SK-N-SH (cell line): ENCODE data around the gene ADGRF5. TPM values are rescaled to one million over a fixed set of nuclear protein-coding genes. Genes with fewer than 3 reads are reported as not detected.

Source experiments
- CTCF ChIA-PET: fragments of 300-600, 350-600 bp; formaldehyde crosslinking; extraction: SDS; loops from one replicate; lab custom pipeline; 2021; lab: Yijun Ruan, JAX
- POLR2A ChIA-PET: fragments of 350-600 bp; sonication (Branson Sonifier 250); formaldehyde crosslinking; extraction: SDS; loops from one replicate; lab custom pipeline; 2020; ENCODE audit warnings: antibody characterized with exemption, inconsistent platforms; lab: Yijun Ruan, JAX
- DNase-seq: peaks from one replicate; pipeline ENCODE4 v3.0.0; 2012
- H2AFZ ChIP-seq: fragments of 200-600 bp; sonication (generic); 2 replicates; pipeline ENCODE4 v1.8.1; 2016; ENCODE audit warnings: antibody characterized with exemption, mild to moderate bottlenecking, low read depth
- H3F3A ChIP-seq: fragments of 200-600 bp; sonication (generic); replicated peaks from 2 replicates; pipeline ENCODE3; 2016; ENCODE audit warnings: antibody characterized with exemption, mild to moderate bottlenecking; ENCODE audit not compliant: insufficient read depth
- H3K27ac ChIP-seq, 2 experiments: fragments of 200-500 bp in 1 of 2; fragments of 200-600 bp in 1 of 2; sonication (Bioruptor generic) in 1 of 2; sonication (generic), shearing (Covaris generic) in 1 of 2; 2 replicates each; pipeline versions ENCODE4 v1.5.1 to v1.6.1; 2014 to 2016; ENCODE audit warnings: low read depth in 2 of 2, inconsistent platforms in 1 of 2, low read length in 1 of 2, mild to moderate bottlenecking in 1 of 2, mixed read lengths in 1 of 2
- H3K27me3 ChIP-seq: fragments of 200-600 bp; sonication (generic), shearing (Covaris generic); 2 replicates; pipeline ENCODE4 v1.6.1; 2016; ENCODE audit warnings: mixed run types; ENCODE audit not compliant: insufficient read depth
- H3K36me3 ChIP-seq, 2 experiments: fragments of 200-500 bp in 1 of 2; fragments of 200-600 bp in 1 of 2; sonication (Bioruptor generic) in 1 of 2; sonication (generic) in 1 of 2; replicated peaks in 1 of 2; 2 replicates each; pipeline versions ENCODE3 to v1.5.1; 2014 to 2016; ENCODE audit warnings: low read length in 1 of 2, mild to moderate bottlenecking in 1 of 2; ENCODE audit not compliant: insufficient read depth in 2 of 2, control insufficient read depth in 1 of 2
- H3K4me1 ChIP-seq, 2 experiments: fragments of 200-500 bp in 1 of 2; fragments of 200-600 bp in 1 of 2; sonication (Bioruptor generic) in 1 of 2; sonication (generic), shearing (Covaris generic) in 1 of 2; 2 replicates each; pipeline versions ENCODE4 v1.5.1 to v1.6.1; 2014 to 2016; ENCODE audit warnings: low read depth in 1 of 2, low read length in 1 of 2, mixed run types in 1 of 2; ENCODE audit not compliant: insufficient read depth in 2 of 2, control insufficient read depth in 1 of 2
- H3K4me2 ChIP-seq: fragments of 200-600 bp; sonication (generic), shearing (Covaris generic); 2 replicates; pipeline ENCODE4 v1.6.1; 2017; ENCODE audit warnings: mixed run types
- H3K4me3 ChIP-seq, 2 experiments: fragments of 200-500 bp in 1 of 2; fragments of 200-600 bp in 1 of 2; sonication (Bioruptor generic) in 1 of 2; sonication (generic), shearing (Covaris generic) in 1 of 2; 2 replicates each; pipeline versions ENCODE4 v1.5.1 to v1.8.1; 2014 to 2016; ENCODE audit warnings: low read depth in 2 of 2, inconsistent platforms in 1 of 2, low read length in 1 of 2, mild to moderate bottlenecking in 1 of 2, mixed read lengths in 1 of 2, moderate library complexity in 1 of 2
- H3K79me2 ChIP-seq: fragments of 200-600 bp; sonication (generic); 2 replicates; pipeline ENCODE4 v1.8.1; 2017; ENCODE audit warnings: mild to moderate bottlenecking; ENCODE audit not compliant: insufficient read depth
- H3K9ac ChIP-seq: fragments of 200-600 bp; sonication (generic); 2 replicates; pipeline ENCODE4 v1.6.1; 2017; ENCODE audit warnings: mixed run types
- H3K9me2 ChIP-seq: fragments of 200-600 bp; sonication (generic); 2 replicates; pipeline ENCODE4 v1.6.1; 2017; ENCODE audit warnings: mixed run types
- H3K9me3 ChIP-seq: fragments of 200-600 bp; sonication (generic); 2 replicates; pipeline ENCODE4 v1.6.1; 2017; ENCODE audit warnings: mixed run types, mild to moderate bottlenecking, moderate library complexity
- H4K20me1 ChIP-seq: fragments of 200-600 bp; sonication (generic); 2 replicates; pipeline ENCODE4 v1.6.1; 2017; ENCODE audit warnings: mild to moderate bottlenecking, mixed run types; ENCODE audit not compliant: insufficient read depth
- CHD2 ChIP-seq: fragments of 150-350 bp; IDR thresholded peaks from 2 replicates; pipeline ENCODE4 v1.6.1; 2018; ENCODE audit warnings: low read length; ENCODE audit not compliant: partially characterized antibody
- CTCF ChIP-seq: fragments of 200-600 bp; sonication (generic); IDR thresholded peaks from 2 replicates; pipeline ENCODE4 v1.6.1; 2017; ENCODE audit warnings: antibody characterized with exemption, mild to moderate bottlenecking, moderate library complexity
- FOXJ3 ChIP-seq: sonication (generic); formaldehyde crosslinking; IDR thresholded peaks from 2 replicates; pipeline ENCODE4 v1.5.1; 2020; ENCODE audit warnings: mild to moderate bottlenecking, missing genetic modification reagents
- GABPA ChIP-seq: IDR thresholded peaks from 2 replicates; pipeline ENCODE4 v1.4.0; 2012; ENCODE audit warnings: low read depth, mild to moderate bottlenecking
- MAX ChIP-seq: IDR thresholded peaks from 2 replicates; pipeline ENCODE4 v1.4.0; 2012; ENCODE audit warnings: low read depth
- MXI1 ChIP-seq: IDR thresholded peaks from 2 replicates; pipeline ENCODE4 v1.6.1; 2012; ENCODE audit warnings: mild to moderate bottlenecking, low read depth, low read length, improper control_type of control experiment
- PBX3 ChIP-seq: IDR thresholded peaks from 2 replicates; pipeline ENCODE4; 2012
- REST ChIP-seq: IDR thresholded peaks from 2 replicates; pipeline ENCODE4 v1.6.1; 2012; ENCODE audit warnings: mild to moderate bottlenecking, low read depth, low read length, moderate library complexity
- RXRA ChIP-seq: IDR thresholded peaks from 2 replicates; pipeline ENCODE4 v1.4.0; 2012; ENCODE audit warnings: low read depth, mild to moderate bottlenecking, borderline replicate concordance
- SIN3A ChIP-seq: IDR thresholded peaks from 2 replicates; pipeline ENCODE4 v1.6.1; 2012; ENCODE audit warnings: low read depth, mild to moderate bottlenecking, low read length, moderate library complexity, borderline replicate concordance
- USF1 ChIP-seq: IDR thresholded peaks from 2 replicates; pipeline ENCODE4 v1.4.0; 2012; ENCODE audit warnings: low read depth, borderline replicate concordance
- WGBS: methylation state at CpG from one replicate; pipeline ENCODE4 v1.1.6; 2017; ENCODE audit warnings: low lambda C conversion rate; 5-methylcytosine and 5-hydroxymethylcytosine counted together
- polyA plus RNA-seq, 3 experiments: library from polyadenylated mRNA; depleted of rRNA; stranded (reverse); fragments of >200 nt; gene quantifications; 2 replicates each; pipeline ENCODE4 v1.2.3, GENCODE V29; 2012

ADGRF5 gene
- polyA plus RNA-seq, 1 of the 3 experiments (the other 2 are of a cell fraction): 0.02 TPM

- Histone ChIP-seq H2AFZ (no peak overlapping the region), H3F3A (peaks cover 6% of the 10 kb centered on the region), H3K4me3 (no peak overlapping the region), H3K4me2 (no peak overlapping the region), H3K36me3 (no peaks in the 10 kb centered on the region), H3K9ac (no peak overlapping the region), H3K4me1 (no peaks in the 10 kb centered on the region), H3K9me3 (no peaks in the 10 kb centered on the region), H4K20me1 (no peaks in the 10 kb centered on the region), H3K79me2 (no peaks in the 10 kb centered on the region), H3K27me3 (peaks cover 27% of the 10 kb centered on the region; the same call in 1 of the 2 replicates), H3K9me2 (no peaks in the 10 kb centered on the region), H3K27ac (no peak overlapping the region)
- POLR2A ChIA-PET: no interaction called here
- TF ChIP-seq PBX3 (no peak), REST (no peak), CTCF (no peak), SIN3A (no peak), MAX (no peak), MXI1 (no peak), FOXJ3 (CRISPR knock-in tag) (no peak), RXRA (no peak), USF1 (no peak), CHD2 (no peak), GABPA (no peak)
- CTCF ChIA-PET: interaction anchor here (0.8 kb wide), 1 partner anchor 844 kb away, joined by 3 read pairs; no protein-coding TSS in a partner anchor
- no peak for DNase-seq
- 10% methylated on average over 5 of the region's 5 CpGs for WGBS
These were observed 12.0 kb upstream of the ADGRF5 start for GRCh38 chr6:46933751-46934150.
